ENCODE results near the gene PALD1.

The PALD1 gene

DNA sequence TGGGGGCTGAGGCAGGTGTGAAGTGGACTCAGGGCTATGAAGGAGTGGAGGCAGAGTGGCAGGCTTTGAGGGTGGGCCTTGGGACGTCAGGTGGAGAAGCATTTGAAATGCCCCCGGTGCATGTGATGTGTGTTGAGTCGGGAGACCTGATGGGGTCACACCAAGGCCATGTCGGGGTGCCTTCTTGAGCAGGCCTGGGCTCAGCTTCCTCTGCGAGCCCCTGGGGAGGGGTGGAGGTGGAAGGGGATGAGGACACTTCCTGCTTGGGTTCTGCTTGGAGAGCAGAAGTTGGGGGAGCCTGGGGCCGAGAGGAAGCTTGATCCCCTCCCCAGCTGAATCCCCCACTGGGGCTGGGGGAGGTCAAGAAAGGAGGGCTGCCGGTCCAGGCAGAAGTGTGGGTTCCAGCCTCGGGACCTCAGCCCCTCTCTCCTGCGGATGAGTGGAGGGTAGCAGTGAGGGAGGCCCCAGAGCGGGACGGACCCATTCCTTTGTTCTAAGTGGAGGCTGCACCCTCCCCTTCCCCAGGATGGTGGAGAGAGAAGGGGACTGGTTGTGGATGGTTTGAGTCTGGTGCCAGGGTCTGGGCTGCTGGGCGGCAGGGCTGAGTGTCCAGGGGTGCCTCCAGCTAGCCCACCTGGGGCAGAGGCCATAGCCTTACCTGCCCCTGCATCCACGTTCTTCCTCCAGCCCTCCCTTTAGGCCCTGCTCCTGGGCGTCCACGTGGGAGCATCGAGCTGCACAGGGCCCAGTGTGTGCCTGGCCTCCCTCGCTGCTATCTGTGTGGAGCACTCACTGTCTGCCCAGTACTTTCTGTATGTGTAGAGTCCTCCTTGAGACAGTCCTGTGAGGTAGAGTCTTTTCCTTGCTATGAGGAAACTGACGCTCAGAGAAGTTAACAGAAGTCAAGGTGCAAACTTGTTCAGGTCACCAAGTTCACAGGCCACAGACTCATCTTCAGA is 87.3 kb downstream of the PALD1 start:
- ChIA-PET CTCF (interaction anchor here (1.9 kb wide), 1 partner anchor 193 kb away, joined by 6 read pairs; no protein-coding TSS in a partner anchor), POLR2A (no interaction called here)
- DNase-seq (ENCODE audit: low read depth, low spot score), result no peak
- H3K4me3 ChIP-seq (ENCODE audit: low read depth, low read length), result no peak overlapping the region
- no peak for TF ChIP-seq CTCF (IDR thresholded peaks at IDR 0.05; ENCODE audit: insufficient read depth, low read length, missing control alignments)

DNA sequence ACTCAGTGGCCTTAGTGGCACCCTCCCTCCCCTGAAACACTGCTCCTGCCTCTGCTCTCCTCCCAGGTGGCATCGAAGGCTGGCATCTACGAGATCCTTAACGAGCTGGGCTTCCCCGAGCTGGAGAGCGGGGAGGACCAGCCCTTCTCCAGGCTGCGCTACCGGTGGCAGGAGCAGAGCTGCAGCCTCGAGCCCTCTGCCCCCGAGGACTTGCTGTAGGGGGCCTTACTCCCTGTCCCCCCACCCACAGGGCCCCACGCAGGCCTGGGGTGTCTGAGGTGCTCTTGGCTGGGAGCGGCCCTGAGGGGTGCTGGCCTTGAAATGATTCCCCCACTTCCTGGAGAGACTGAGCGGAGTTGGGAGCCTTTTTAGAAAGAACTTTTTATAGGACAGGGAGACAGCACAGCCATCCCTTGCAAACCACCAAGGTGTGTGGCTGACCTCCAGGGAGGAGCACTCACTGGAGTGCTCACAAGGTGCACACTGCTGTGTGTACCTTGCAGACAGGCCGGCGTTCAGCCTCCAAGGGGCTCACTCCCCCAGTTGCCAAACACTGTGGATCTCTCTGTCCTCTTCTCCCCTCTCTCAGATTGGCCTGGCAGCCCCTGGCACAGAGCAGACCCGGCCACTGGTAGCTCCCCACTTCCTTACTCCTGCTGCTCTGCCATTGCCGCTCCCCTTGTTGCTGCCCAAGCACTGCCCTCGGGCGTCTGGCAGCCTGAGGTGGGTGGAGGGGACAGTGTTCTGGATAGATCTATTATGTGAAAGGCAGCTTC is 88.1 kb downstream of the PALD1 start:
- DNase-seq (ENCODE audit: low read depth, low spot score), result no peak
- CTCF ChIA-PET, result interaction anchor here (1.2 to 2.7 kb wide), 3 partner anchors 8 to 192 kb away, joined by 3 to 8 read pairs (median 6); no protein-coding TSS in a partner anchor
- no peak for TF ChIP-seq CTCF (IDR thresholded peaks at IDR 0.05; ENCODE audit: insufficient read depth, low read length, missing control alignments)
- H3K4me3 ChIP-seq (ENCODE audit: low read depth, low read length), result no peak overlapping the region
- POLR2A ChIA-PET, result no interaction called here

DNA sequence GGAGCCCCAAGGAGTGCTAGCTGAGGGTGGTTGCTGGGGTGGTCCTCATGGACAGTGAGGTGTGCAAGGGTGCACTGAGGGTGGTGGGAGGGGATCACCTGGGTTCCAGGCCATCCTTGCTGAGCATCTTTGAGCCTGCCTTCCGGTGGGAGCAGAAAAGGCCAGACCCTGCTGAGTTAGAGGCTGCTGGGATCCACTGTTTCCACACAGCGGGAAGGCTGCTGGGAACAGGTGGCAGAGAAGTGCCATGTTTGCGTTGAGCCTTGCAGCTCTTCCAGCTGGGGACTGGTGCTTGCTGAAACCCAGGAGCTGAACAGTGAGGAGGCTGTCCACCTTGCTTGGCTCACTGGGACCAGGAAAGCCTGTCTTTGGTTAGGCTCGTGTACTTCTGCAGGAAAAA is 89.0 kb downstream of the PALD1 start:
- ChIA-PET POLR2A (no interaction called here), CTCF (interaction anchor here (1.2 to 2.7 kb wide), 3 partner anchors 9 to 191 kb away, joined by 3 to 8 read pairs (median 6); no protein-coding TSS in a partner anchor)
- TF ChIP-seq CTCF (IDR thresholded peaks at IDR 0.05; ENCODE audit: insufficient read depth, low read length, missing control alignments), result no peak
- no peak for DNase-seq (ENCODE audit: low read depth, low spot score)
- H3K4me3 ChIP-seq (ENCODE audit: low read depth, low read length), result no peak overlapping the region

DNA sequence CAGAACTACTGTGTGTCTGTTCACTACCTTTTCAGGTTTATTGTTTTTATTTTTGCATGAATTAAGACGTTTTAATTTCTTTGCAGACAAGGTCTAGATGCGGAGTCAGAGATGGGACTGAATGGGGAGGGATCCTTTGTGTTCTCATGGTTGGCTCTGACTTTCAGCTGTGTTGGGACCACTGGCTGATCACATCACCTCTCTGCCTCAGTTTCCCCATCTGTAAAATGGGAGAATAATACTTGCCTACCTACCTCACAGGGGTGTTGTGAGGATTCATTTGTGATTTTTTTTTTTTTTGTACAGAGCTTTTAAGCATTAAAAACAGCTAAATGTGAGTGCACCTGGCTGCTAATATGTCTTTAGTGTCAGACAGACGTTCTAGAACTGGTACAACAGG is 89.5 kb downstream of the PALD1 start:
- ChIA-PET CTCF (interaction anchor here (0.6 to 2.7 kb wide), 3 partner anchors 9 to 592 kb away, joined by 3 to 8 read pairs (median 3); no protein-coding TSS in a partner anchor), POLR2A (no interaction called here)
- no peak for TF ChIP-seq CTCF (IDR thresholded peaks at IDR 0.05; ENCODE audit: insufficient read depth, low read length, missing control alignments)
- DNase-seq (ENCODE audit: low read depth, low spot score), result no peak
- H3K4me3 ChIP-seq (ENCODE audit: low read depth, low read length), result no peak overlapping the region

- DNase-seq (ENCODE audit: low read depth, low spot score), result no peak
- ChIA-PET CTCF (interaction anchor here (2.7 kb wide), 1 partner anchor 10 kb away, joined by 8 read pairs; no protein-coding TSS in a partner anchor), POLR2A (no interaction called here)
- no peak overlapping the region for H3K4me3 ChIP-seq (ENCODE audit: low read depth, low read length)
- no peak for TF ChIP-seq CTCF (IDR thresholded peaks at IDR 0.05; ENCODE audit: insufficient read depth, low read length, missing control alignments)
Measured at GRCh38 chr10:70568781-70569495, 90.4 kb downstream of the PALD1 start.

Data from AG04449 (cell line).